Measurements from ENCODE around the gene BTNL8. TPM values are rescaled to one million over a fixed set of nuclear protein-coding genes. Genes with fewer than 3 reads are reported as not detected.

Gene BTNL8
- total RNA-seq, 6 experiments from 2014 or later, result not detected

DNA sequence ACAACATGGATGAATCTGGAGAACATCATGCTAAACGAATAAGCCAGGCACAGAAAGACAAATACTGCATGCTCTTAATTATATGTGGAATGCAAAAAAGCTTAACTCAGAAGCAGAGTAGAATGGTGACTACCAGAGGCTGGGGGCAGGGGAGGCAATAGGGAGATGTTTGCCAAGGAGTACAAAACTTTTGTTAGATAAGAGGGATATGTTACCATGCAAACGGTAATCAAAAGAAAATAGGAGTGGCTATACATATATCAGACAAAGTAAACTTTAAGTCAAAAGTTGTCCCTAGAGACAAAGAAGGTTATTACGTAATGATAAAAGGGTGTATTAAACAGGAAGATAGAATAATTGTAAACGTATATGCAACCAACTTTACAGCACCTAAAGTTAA lies 71.9 kb downstream of the BTNL8 start:
- no peaks in the 10 kb centered on the region for H3K4me1 Mint-ChIP-seq (ENCODE audit: low read depth)
- no peak overlapping the region for H3K4me3 Mint-ChIP-seq
- H3K27me3 Mint-ChIP-seq (ENCODE audit: insufficient read depth), result no peaks in the 10 kb centered on the region; the same call in none of the 2 replicates
- TF ChIP-seq, protein P1, sequence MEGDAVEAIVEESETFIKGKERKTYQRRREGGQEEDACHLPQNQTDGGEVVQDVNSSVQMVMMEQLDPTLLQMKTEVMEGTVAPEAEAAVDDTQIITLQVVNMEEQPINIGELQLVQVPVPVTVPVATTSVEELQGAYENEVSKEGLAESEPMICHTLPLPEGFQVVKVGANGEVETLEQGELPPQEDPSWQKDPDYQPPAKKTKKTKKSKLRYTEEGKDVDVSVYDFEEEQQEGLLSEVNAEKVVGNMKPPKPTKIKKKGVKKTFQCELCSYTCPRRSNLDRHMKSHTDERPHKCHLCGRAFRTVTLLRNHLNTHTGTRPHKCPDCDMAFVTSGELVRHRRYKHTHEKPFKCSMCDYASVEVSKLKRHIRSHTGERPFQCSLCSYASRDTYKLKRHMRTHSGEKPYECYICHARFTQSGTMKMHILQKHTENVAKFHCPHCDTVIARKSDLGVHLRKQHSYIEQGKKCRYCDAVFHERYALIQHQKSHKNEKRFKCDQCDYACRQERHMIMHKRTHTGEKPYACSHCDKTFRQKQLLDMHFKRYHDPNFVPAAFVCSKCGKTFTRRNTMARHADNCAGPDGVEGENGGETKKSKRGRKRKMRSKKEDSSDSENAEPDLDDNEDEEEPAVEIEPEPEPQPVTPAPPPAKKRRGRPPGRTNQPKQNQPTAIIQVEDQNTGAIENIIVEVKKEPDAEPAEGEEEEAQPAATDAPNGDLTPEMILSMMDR (IDR thresholded peaks at IDR 0.05), result no peak
- no peaks in the 10 kb centered on the region for H3K36me3 Mint-ChIP-seq (ENCODE audit: low read depth)
- H3K9me3 Mint-ChIP-seq, result no peaks in the 10 kb centered on the region
- DNase-seq, result no peak
- no peak overlapping the region for H3K27ac Mint-ChIP-seq

DNA sequence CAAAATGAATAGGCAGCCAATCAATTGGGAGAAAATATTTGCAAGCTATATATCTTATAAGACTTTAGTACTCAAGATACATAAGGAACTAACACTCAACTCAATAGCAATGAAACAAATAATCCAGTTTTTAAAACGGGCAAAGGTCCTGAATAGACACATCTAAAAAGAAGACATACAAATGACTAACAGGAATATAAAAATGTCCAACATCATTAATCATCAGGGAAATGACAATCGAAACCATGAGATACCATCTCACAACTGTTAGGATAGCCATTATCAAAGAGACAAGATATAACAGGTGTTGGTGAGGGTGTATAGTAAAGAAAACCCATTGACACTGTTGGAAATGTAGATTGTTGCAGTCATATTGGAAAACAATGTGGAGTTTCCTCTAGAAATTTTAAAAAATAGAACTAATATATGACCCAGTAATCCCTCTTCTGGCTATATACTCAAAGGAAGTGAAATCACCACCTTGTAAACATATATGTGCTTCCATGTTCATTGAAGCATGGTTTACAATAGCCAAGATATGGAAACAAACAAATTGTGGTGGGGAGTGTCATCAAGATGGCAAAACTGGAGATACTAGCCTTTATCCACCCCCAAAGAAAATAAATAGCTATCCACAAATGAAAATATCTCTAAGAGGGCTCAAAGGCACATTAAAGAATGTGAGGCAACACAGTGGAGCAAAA lies 75.8 kb downstream of the BTNL8 start:
- no peaks in the 10 kb centered on the region for H3K9me3 Mint-ChIP-seq
- H3K4me3 Mint-ChIP-seq, result no peak overlapping the region
- TF ChIP-seq, protein P1 (IDR thresholded peaks at IDR 0.05), result no peak

DNA sequence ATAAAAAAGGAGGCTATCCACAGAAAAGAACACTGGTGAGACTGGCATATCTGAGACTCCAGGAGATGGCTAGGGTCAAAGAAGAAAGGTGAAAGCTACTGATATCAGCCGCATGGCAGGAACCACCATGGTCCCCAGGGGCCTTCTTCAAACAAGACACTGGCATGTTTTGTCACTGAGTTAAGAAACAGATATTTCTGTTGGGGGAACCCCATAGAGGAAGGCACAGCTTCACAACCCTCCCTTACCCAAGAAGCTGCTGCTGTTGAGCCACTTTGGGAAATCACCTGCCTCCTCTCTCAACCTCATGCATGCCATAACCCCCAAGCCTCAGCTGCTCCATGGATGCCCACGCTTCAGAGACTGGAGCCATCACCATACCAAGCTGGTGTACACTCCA lies 76.4 kb downstream of the BTNL8 start:
- Mint-ChIP-seq H3K4me1 (ENCODE audit: low read depth) (no peaks in the 10 kb centered on the region), H3K27ac (no peak overlapping the region)
- TF ChIP-seq, protein P1 (IDR thresholded peaks at IDR 0.05), result no peak

More for the DNA sequence above, 75.8 kb downstream of the BTNL8 start:
- Mint-ChIP-seq H3K4me1 (ENCODE audit: low read depth) (no peaks in the 10 kb centered on the region), H3K27ac (no peak overlapping the region), H3K36me3 (ENCODE audit: low read depth) (no peaks in the 10 kb centered on the region), H3K27me3 (ENCODE audit: insufficient read depth) (no peaks in the 10 kb centered on the region)
- no peak for DNase-seq

DNA sequence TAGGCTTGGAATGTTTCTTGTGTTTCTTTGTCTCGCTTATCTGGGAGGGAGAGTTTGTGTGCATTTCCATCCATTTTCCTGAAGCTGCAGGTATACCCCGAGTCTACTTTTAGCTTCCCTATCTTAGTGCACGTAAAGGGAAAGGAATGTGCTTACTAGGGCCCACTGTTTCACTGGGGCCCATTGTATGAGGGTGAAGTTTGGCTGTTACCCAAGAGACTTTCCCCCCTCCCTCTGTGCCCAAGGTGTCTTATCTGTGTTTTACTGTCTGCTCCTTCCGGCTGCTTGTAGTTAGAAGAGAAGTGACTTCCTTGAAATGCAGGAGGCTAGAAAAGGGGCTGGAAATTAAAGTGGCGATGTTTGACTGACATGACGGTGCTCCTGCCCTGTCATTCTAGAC lies 77.6 kb downstream of the BTNL8 start:
- no peak for DNase-seq
- no peak overlapping the region for H3K4me3 Mint-ChIP-seq
- no peaks in the 10 kb centered on the region for H3K27me3 Mint-ChIP-seq (ENCODE audit: insufficient read depth)
- no peaks in the 10 kb centered on the region for H3K4me1 Mint-ChIP-seq (ENCODE audit: low read depth)
- no peak overlapping the region for H3K27ac Mint-ChIP-seq
- H3K36me3 Mint-ChIP-seq (ENCODE audit: low read depth), result no peaks in the 10 kb centered on the region
- TF ChIP-seq, protein P1 (IDR thresholded peaks at IDR 0.05), result no peak
- H3K9me3 Mint-ChIP-seq, result no peaks in the 10 kb centered on the region

More for the DNA sequence above, 76.4 kb downstream of the BTNL8 start:
- H3K36me3 Mint-ChIP-seq (ENCODE audit: low read depth), result no peaks in the 10 kb centered on the region
- H3K9me3 Mint-ChIP-seq, result no peaks in the 10 kb centered on the region
- H3K4me3 Mint-ChIP-seq, result no peak overlapping the region
- no peaks in the 10 kb centered on the region for H3K27me3 Mint-ChIP-seq (ENCODE audit: insufficient read depth)
- no peak for DNase-seq

DNA sequence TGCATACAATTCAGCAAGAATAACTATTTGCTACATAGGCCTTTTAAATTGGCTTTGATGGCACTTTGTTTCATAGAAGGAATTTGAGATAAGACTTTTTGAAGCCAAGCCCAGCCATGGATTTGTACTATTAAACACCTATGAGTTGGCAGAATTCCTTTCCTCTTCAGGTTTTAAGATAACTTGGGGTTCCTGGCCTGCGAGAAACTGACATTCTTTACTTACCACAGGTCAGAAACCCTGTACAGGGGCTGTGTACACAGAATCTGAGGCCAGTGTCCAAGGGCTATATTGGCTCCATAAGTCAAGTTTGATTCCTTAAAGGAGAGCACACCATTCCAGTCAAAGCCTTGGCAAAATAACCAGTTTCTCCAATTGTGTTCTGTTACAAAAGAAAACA lies 78.9 kb downstream of the BTNL8 start:
- Mint-ChIP-seq H3K27ac (no peak overlapping the region), H3K9me3 (no peaks in the 10 kb centered on the region), H3K4me3 (no peak overlapping the region), H3K4me1 (ENCODE audit: low read depth) (no peaks in the 10 kb centered on the region), H3K36me3 (ENCODE audit: low read depth) (no peaks in the 10 kb centered on the region), H3K27me3 (ENCODE audit: insufficient read depth) (no peaks in the 10 kb centered on the region)
- no peak for DNase-seq
- TF ChIP-seq, protein P1 (IDR thresholded peaks at IDR 0.05), result no peak
